ENCODE results near the gene ZNF778.

DNA sequence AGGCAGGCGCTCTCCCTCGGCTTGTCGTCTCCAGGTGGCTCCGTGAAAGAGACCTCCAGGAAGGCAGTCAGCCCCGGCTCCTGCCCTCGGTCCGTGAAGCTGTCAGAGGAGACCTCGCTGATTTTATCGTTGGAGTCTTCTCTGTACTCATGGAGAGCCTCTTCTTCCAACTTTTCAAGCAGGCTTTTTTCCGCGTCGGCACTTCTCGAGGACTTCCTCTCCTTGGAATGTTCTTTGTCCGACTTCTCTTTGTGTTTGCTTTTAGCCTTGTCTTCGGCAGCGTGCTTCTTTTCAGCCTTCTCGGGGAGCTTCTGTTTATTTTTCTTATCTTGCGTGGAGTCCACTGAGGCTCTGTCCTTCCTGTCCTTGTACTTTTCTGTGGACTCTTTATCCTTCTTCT, 65.0 kb downstream of the ZNF778 start:
- TF ChIP-seq POLR2A (IDR thresholded peaks at IDR 0.05), result no peak
- TF ChIP-seq, protein P1, sequence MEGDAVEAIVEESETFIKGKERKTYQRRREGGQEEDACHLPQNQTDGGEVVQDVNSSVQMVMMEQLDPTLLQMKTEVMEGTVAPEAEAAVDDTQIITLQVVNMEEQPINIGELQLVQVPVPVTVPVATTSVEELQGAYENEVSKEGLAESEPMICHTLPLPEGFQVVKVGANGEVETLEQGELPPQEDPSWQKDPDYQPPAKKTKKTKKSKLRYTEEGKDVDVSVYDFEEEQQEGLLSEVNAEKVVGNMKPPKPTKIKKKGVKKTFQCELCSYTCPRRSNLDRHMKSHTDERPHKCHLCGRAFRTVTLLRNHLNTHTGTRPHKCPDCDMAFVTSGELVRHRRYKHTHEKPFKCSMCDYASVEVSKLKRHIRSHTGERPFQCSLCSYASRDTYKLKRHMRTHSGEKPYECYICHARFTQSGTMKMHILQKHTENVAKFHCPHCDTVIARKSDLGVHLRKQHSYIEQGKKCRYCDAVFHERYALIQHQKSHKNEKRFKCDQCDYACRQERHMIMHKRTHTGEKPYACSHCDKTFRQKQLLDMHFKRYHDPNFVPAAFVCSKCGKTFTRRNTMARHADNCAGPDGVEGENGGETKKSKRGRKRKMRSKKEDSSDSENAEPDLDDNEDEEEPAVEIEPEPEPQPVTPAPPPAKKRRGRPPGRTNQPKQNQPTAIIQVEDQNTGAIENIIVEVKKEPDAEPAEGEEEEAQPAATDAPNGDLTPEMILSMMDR (IDR thresholded peaks at IDR 0.05), result no peak

Data from uterus (tissue), 2 donors.